IMR-90 (cell line): ENCODE data around the gene SAG. TPM values are rescaled to one million over a fixed set of nuclear protein-coding genes. Genes with fewer than 3 reads are reported as not detected.

Source experiments
- ATAC-seq: fragments of 200-7000 bp; cut with Tn5 transposase; 2 replicates; pipeline ENCODE4 v1.9.1; 2020; ENCODE audit warnings: low read depth, mild to moderate bottlenecking, moderate library complexity
- BruUV-seq: library from RNA; stranded (reverse); fragments of 400-500 nt; replicated peaks from 2 replicates; lab custom pipeline; 2021; lab: Mats Ljungman, UMichigan
- CTCF ChIA-PET: fragments of 300-600 bp; formaldehyde crosslinking; extraction: SDS; loops from one replicate; lab custom pipeline; 2021; ENCODE audit warnings: antibody characterized with exemption; lab: Yijun Ruan, JAX
- POLR2A ChIA-PET: fragments of 300-600 bp; sonication (Branson Sonifier 250); formaldehyde crosslinking; loops from one replicate; lab custom pipeline; 2022; ENCODE audit warnings: antibody characterized with exemption; ENCODE audit not compliant: unreplicated experiment; lab: Charles Lee
- DNase-seq: peaks from one replicate; pipeline ENCODE4 v3.0.0; 2013
- H2AFZ ChIP-seq: replicated peaks from 2 replicates; pipeline ENCODE3; 2013; ENCODE audit warnings: low read length, mild to moderate bottlenecking; ENCODE audit not compliant: poor library complexity
- H2AK5ac ChIP-seq: 2 replicates; pipeline ENCODE4 v1.6.1; 2013; ENCODE audit warnings: low read depth, low read length, inconsistent platforms
- H2AK9ac ChIP-seq: replicated peaks from 2 replicates; pipeline ENCODE3; 2013; ENCODE audit warnings: mild to moderate bottlenecking, low read depth, low read length, moderate library complexity; ENCODE audit not compliant: poor library complexity
- H2BK120ac ChIP-seq: 2 replicates; pipeline ENCODE4 v1.6.1; 2013; ENCODE audit warnings: low read depth, low read length, inconsistent platforms
- H2BK15ac ChIP-seq: 3 replicates; pipeline ENCODE4 v1.6.1; 2013; ENCODE audit warnings: low read depth, low read length, inconsistent platforms
- H2BK20ac ChIP-seq: 2 replicates; pipeline ENCODE4 v1.6.1; 2013; ENCODE audit warnings: low read depth, mild to moderate bottlenecking, inconsistent platforms, low read length, moderate library complexity
- H2BK5ac ChIP-seq: 2 replicates; pipeline ENCODE4 v1.6.1; 2013; ENCODE audit warnings: mild to moderate bottlenecking, low read depth, low read length, inconsistent platforms; ENCODE audit not compliant: poor library complexity, severe bottlenecking
- H3K14ac ChIP-seq: replicated peaks from 2 replicates; pipeline ENCODE4 v1.6.1; 2013; ENCODE audit warnings: low read depth, low read length, inconsistent platforms
- H3K18ac ChIP-seq: 2 replicates; pipeline ENCODE4 v1.6.1; 2013; ENCODE audit warnings: low read depth, low read length, control low read depth
- H3K23ac ChIP-seq: 2 replicates; pipeline ENCODE4 v1.6.1; 2013; ENCODE audit warnings: low read depth, low read length, inconsistent platforms
- H3K27ac ChIP-seq: 2 replicates; pipeline ENCODE4 v1.5.1; 2013; ENCODE audit warnings: mild to moderate bottlenecking, control low read depth, low read length; ENCODE audit not compliant: insufficient read depth
- H3K27me3 ChIP-seq: 2 replicates; pipeline ENCODE4 v1.6.1; 2013; ENCODE audit warnings: low read length; ENCODE audit not compliant: control insufficient read depth, insufficient read depth
- H3K36me3 ChIP-seq: 2 replicates; pipeline ENCODE4 v1.6.1; 2013; ENCODE audit warnings: low read length, mixed read lengths; ENCODE audit not compliant: control insufficient read depth, insufficient read depth
- H3K4ac ChIP-seq: 2 replicates; pipeline ENCODE4 v1.6.1; 2013; ENCODE audit warnings: low read depth, low read length, inconsistent platforms
- H3K4me1 ChIP-seq: 2 replicates; pipeline ENCODE4 v1.6.1; 2013; ENCODE audit warnings: low read length, mixed read lengths; ENCODE audit not compliant: control insufficient read depth, insufficient read depth
- H3K4me2 ChIP-seq: 2 replicates; pipeline ENCODE4 v1.6.1; 2013; ENCODE audit warnings: low read depth, mild to moderate bottlenecking, control low read depth, low read length, moderate library complexity
- H3K4me3 ChIP-seq: 2 replicates; pipeline ENCODE4 v1.5.1; 2013; ENCODE audit warnings: low read depth, mild to moderate bottlenecking, control low read depth, low read length, moderate library complexity; ENCODE audit not compliant: insufficient read depth
- H3K56ac ChIP-seq: 2 replicates; pipeline ENCODE4 v1.6.1; 2013; ENCODE audit warnings: low read length, inconsistent platforms; ENCODE audit not compliant: insufficient read depth; ENCODE audit errors: extremely low read depth
- H3K79me1 ChIP-seq, 2 experiments: 2 replicates each; pipeline ENCODE4 v1.6.1; 2013; ENCODE audit warnings: low read length in 2 of 2, inconsistent platforms in 1 of 2, low read depth in 1 of 2
- H3K9ac ChIP-seq: 2 replicates; pipeline ENCODE4 v1.6.1; 2013; ENCODE audit warnings: low read depth, low read length, control low read depth
- H3K9me1 ChIP-seq: 2 replicates; pipeline ENCODE4 v1.6.1; 2013; ENCODE audit warnings: low read length, inconsistent platforms; ENCODE audit not compliant: insufficient read depth
- H3K9me3 ChIP-seq: 2 replicates; pipeline ENCODE4 v1.6.1; 2013; ENCODE audit warnings: low read length; ENCODE audit not compliant: control insufficient read depth, insufficient read depth
- H4K20me1 ChIP-seq: 2 replicates; pipeline ENCODE4 v1.6.1; 2013; ENCODE audit warnings: low read length, inconsistent platforms; ENCODE audit not compliant: insufficient read depth
- H4K5ac ChIP-seq: 2 replicates; pipeline ENCODE4 v1.6.1; 2013; ENCODE audit warnings: mild to moderate bottlenecking, low read depth, low read length, control low read depth
- H4K8ac ChIP-seq, 2 experiments: 2 replicates each; pipeline ENCODE4 v1.6.1; 2013; ENCODE audit warnings: low read depth in 2 of 2, low read length in 2 of 2, control low read depth in 1 of 2, inconsistent platforms in 1 of 2
- H4K91ac ChIP-seq: 2 replicates; pipeline ENCODE4 v1.6.1; 2013; ENCODE audit warnings: low read depth, low read length, inconsistent platforms; ENCODE audit not compliant: insufficient read depth
- FOS ChIP-seq: fragments of 150-350 bp; IDR thresholded peaks from 2 replicates; pipeline ENCODE4 v1.6.1; 2016; ENCODE audit warnings: low read depth, low read length
- POLR2A ChIP-seq: IDR thresholded peaks from 2 replicates; pipeline ENCODE4 v1.6.1; 2012; ENCODE audit warnings: mild to moderate bottlenecking, low read depth, low read length
- SMC3 ChIP-seq: fragments of 150-350 bp; IDR thresholded peaks from 2 replicates; pipeline ENCODE4 v1.6.1; 2016; ENCODE audit warnings: low read depth, mild to moderate bottlenecking, antibody characterized with exemption, low read length, moderate library complexity
- WGBS, 2 experiments: methylation state at CpG; one replicate each; pipeline versions ENCODE4 v1.1.5 to v1.1.7; 2013; ENCODE audit warnings: missing lambda C conversion rate in 2 of 2; ENCODE audit not compliant: insufficient read length in 1 of 2; ENCODE audit errors: extremely low coverage in 2 of 2; 5-methylcytosine and 5-hydroxymethylcytosine counted together
- dilution Hi-C: fragments of 300-500 bp; cut with HindIII; formaldehyde crosslinking; loops from one replicate; pipeline ENCODE4 v1.14.3; 2018; ENCODE audit warnings: low sequenced_read_pairs; ENCODE audit not compliant: unreplicated experiment
- in situ Hi-C: fragments of 300-500 bp; cut with MboI; formaldehyde crosslinking; loops from 3 replicates; pipeline ENCODE4 v1.14.3; 2019; ENCODE audit warnings: low sequenced_read_pairs, inconsistent platforms, mixed read lengths
- intact Hi-C: fragments of 100-400 bp; cut with micrococcal nuclease; formaldehyde crosslinking; loops from 2 replicates; pipeline ENCODE4 v1.10.0; 2022
- polyA plus RNA-seq, 3 experiments: library from polyadenylated mRNA; depleted of rRNA; stranded (reverse); fragments of >200 nt; gene quantifications; 2 replicates each; pipeline ENCODE4 v1.2.3, GENCODE V29; 2012; ENCODE audit warnings: low replicate concordance in 1 of 3
- total RNA-seq: library from RNA; depleted of rRNA; stranded (reverse); fragments of >200 nt; gene quantifications from 2 replicates; pipeline ENCODE4 v1.2.3, GENCODE V29; 2012

SAG gene
- total and polyA plus RNA-seq, 2 of the 4 experiments (the other 2 are of a cell fraction) = not detected

GRCh38 chr2:233371641-233372040, 64.0 kb downstream of the SAG start:
- Histone ChIP-seq H3K27ac (no peak overlapping the region), H3K27me3 (no peaks in the 10 kb centered on the region), H4K5ac (no peak overlapping the region), H4K20me1 (peaks cover 4% of the 10 kb centered on the region; the same call in 1 of the 2 replicates), H3K14ac (no peak overlapping the region), H3K9me1 (no peaks in the 10 kb centered on the region; the same call in 1 of the 2 replicates), H4K91ac (no peak overlapping the region), H2BK5ac (no peak overlapping the region), H3K9me3 (no peaks in the 10 kb centered on the region), H2AK9ac (no peak overlapping the region), H3K4ac (no peak overlapping the region), H2BK15ac (no peak overlapping the region), H3K4me3 (no peak overlapping the region), H3K4me2 (no peak overlapping the region), H2BK20ac (no peak overlapping the region), H3K23ac (no peak overlapping the region), H3K18ac (no peak overlapping the region), H4K8ac (no peak overlapping the region), H3K9ac (no peak overlapping the region), H2BK120ac (no peak overlapping the region), H3K56ac (no peak overlapping the region), H3K79me1 (peaks cover 6 to 30% of the 10 kb centered on the region in 2 experiments), H3K4me1 (no peaks in the 10 kb centered on the region; the same call in 1 of the 2 replicates), H2AK5ac (no peak overlapping the region), H2AFZ (no peak overlapping the region), H3K36me3 (peaks cover 1% of the 10 kb centered on the region; the same call in 1 of the 2 replicates)
- POLR2A ChIA-PET = no interaction called here
- BruUV-seq = no TSS peak
- ATAC-seq (no peak), DNase-seq (no peak)
- CTCF ChIA-PET = no interaction called here
- in situ Hi-C loops (no loop called here), intact Hi-C loops (loop anchor here (1.0 kb wide), 1 partner anchor 11 kb away; no protein-coding TSS in a partner anchor), dilution Hi-C loops (no loop called here)
- WGBS, 2 experiments = 80% methylated on average over 1 of the region's 2 CpGs; no CpG with 5 or more reads in 1 of the 2 experiments
- TF ChIP-seq POLR2A (no peak), SMC3 (no peak), FOS (no peak)
